ENCODE data around the gene TRPV4.

The TRPV4 gene

GRCh38 chr12:109739747-109740693 lies 93.2 kb downstream of the TRPV4 start:
- no peaks in the 10 kb centered on the region for H3K9me3 ChIP-seq (ENCODE audit: control insufficient read depth, insufficient read depth, low read length)
- H3K4me3 ChIP-seq (ENCODE audit: low read length): no peak overlapping the region
- H3K4me1 ChIP-seq (ENCODE audit: control insufficient read depth, insufficient read depth, low read length): 0 out of 2 replicates have a peak, but pooled peaks cover 2% of the 10 kb centered on the region
- no CpG with 5 or more reads among the region's 18 CpGs for WGBS (ENCODE audit: insufficient coverage, insufficient read length)
- H3K36me3 ChIP-seq (ENCODE audit: control insufficient read depth, insufficient read depth, low read length): no peaks in the 10 kb centered on the region; the same call in 1 of the 2 replicates
- H3K27ac ChIP-seq (ENCODE audit: low read length): no peak overlapping the region
- DNase-seq (ENCODE audit: low read depth, low spot score): peak; percentile 41
- no peaks in the 10 kb centered on the region for H3K27me3 ChIP-seq (ENCODE audit: control insufficient read depth, insufficient read depth, low read length)

DNA sequence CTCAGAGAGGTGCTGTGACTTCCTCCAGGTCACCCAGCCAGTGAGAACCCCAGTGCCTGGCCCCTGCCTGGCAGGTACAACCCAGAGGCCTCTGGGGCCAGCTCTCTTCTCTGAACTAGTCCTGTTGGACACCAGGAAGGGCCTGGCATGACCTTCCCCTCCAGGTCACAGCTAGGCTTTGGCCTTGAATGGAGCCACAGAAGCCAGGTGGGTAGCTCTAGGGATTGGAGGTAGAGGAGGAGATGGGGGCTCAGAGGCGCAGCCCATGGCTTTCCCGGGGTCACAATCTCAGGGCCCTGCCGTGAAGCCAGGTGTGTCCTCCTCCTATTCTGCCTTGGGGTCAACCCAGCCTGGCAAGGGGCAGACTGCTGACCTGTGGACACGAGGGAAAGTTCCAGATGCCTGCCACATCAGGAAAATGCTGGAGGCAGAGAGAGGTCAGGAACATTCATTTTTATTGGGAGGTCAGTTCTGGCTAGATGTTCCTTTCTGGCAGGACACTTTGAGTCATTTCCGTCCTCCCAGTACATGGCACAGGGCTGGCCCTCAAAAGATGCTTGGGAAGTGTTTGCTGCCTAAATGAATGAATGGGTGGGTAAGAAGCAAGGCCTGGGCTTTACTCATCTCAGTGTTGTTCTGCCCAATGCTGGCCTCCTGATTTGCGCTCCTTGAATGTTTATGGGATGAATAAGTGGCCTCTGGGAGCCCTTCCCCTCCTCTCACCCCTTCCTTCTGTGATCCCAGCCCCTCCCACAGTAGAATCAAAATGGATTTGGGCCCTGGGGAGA lies 94.1 kb downstream of the TRPV4 start:
- 0 out of 2 replicates have a peak, but pooled peaks cover 2% of the 10 kb centered on the region for H3K4me1 ChIP-seq (ENCODE audit: control insufficient read depth, insufficient read depth, low read length)
- WGBS (ENCODE audit: insufficient coverage, insufficient read length): no CpG with 5 or more reads among the region's 6 CpGs
- no peaks in the 10 kb centered on the region; the same call in 1 of the 2 replicates for H3K36me3 ChIP-seq (ENCODE audit: control insufficient read depth, insufficient read depth, low read length)
- H3K27ac ChIP-seq (ENCODE audit: low read length): no peak overlapping the region
- no peak overlapping the region for H3K4me3 ChIP-seq (ENCODE audit: low read length)
- DNase-seq (ENCODE audit: low read depth, low spot score): no peak
- no peaks in the 10 kb centered on the region for H3K27me3 ChIP-seq (ENCODE audit: control insufficient read depth, insufficient read depth, low read length)
- H3K9me3 ChIP-seq (ENCODE audit: control insufficient read depth, insufficient read depth, low read length): no peaks in the 10 kb centered on the region

DNA sequence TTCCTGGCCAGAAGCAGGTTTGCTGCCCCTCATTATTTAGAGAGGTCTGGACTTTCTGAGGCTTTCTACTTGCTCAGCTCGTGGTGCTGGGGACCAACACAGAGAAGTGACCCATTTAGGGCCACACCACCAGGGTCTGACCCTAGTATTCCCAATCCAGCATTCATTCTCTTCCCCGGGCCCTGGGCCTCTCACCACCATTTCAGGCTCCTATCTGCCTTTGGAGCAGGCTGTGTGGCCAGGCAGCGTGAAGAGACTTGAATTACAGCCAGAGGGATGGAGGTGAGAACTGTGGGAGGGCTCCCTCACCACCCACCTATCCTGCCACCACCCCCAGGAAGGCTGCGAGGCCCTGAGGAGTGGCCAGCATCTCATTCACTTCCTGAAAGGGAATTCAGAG lies 95.0 kb downstream of the TRPV4 start:
- no peaks in the 10 kb centered on the region for H3K9me3 ChIP-seq (ENCODE audit: control insufficient read depth, insufficient read depth, low read length)
- H3K4me3 ChIP-seq (ENCODE audit: low read length): no peak overlapping the region
- H3K27ac ChIP-seq (ENCODE audit: low read length): no peak overlapping the region
- no peaks in the 10 kb centered on the region for H3K36me3 ChIP-seq (ENCODE audit: control insufficient read depth, insufficient read depth, low read length)
- no peaks in the 10 kb centered on the region for H3K27me3 ChIP-seq (ENCODE audit: control insufficient read depth, insufficient read depth, low read length)
- no CpG with 5 or more reads among the region's 4 CpGs for WGBS (ENCODE audit: insufficient coverage, insufficient read length)
- H3K4me1 ChIP-seq (ENCODE audit: control insufficient read depth, insufficient read depth, low read length): 0 out of 2 replicates have a peak, but pooled peaks cover 2% of the 10 kb centered on the region
- no peak for DNase-seq (ENCODE audit: low read depth, low spot score)

GRCh38 chr12:109737631-109738030 lies 95.6 kb downstream of the TRPV4 start:
- no peak overlapping the region for H3K4me3 ChIP-seq (ENCODE audit: low read length)
- no peak overlapping the region for H3K27ac ChIP-seq (ENCODE audit: low read length)
- DNase-seq (ENCODE audit: low read depth, low spot score): no peak
- no peaks in the 10 kb centered on the region for H3K27me3 ChIP-seq (ENCODE audit: control insufficient read depth, insufficient read depth, low read length)
- H3K36me3 ChIP-seq (ENCODE audit: control insufficient read depth, insufficient read depth, low read length): no peaks in the 10 kb centered on the region
- no peaks in the 10 kb centered on the region for H3K9me3 ChIP-seq (ENCODE audit: control insufficient read depth, insufficient read depth, low read length)
- 0 out of 2 replicates have a peak, but pooled peaks cover 2% of the 10 kb centered on the region for H3K4me1 ChIP-seq (ENCODE audit: control insufficient read depth, insufficient read depth, low read length)
- no CpG with 5 or more reads among the region's 7 CpGs for WGBS (ENCODE audit: insufficient coverage, insufficient read length)

DNA sequence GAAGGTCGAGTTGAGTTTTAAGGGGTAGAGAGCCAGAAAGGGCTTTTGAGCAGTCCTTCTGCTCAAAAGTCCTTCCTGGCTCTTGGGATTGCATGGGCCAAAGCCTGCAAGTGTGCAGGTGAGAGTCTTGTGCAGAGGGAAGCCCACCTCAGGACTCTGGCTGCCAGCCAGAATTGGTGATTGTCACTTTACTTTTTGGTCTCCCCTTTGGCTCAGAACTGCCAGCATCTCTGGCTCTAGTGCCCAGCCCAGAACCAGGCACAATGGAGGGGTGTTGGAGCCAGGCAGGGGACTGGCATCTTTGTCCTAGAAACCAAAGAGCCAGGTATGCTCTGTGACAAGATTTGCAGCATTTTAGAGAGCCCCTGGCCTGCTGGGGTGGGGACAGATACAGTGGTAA lies 96.1 kb downstream of the TRPV4 start:
- Histone ChIP-seq H3K4me3 (ENCODE audit: low read length) (no peak overlapping the region), H3K27ac (ENCODE audit: low read length) (no peak overlapping the region), H3K27me3 (ENCODE audit: control insufficient read depth, insufficient read depth, low read length) (no peaks in the 10 kb centered on the region), H3K4me1 (ENCODE audit: control insufficient read depth, insufficient read depth, low read length) (0 out of 2 replicates have a peak, but pooled peaks cover 2% of the 10 kb centered on the region), H3K9me3 (ENCODE audit: control insufficient read depth, insufficient read depth, low read length) (no peaks in the 10 kb centered on the region), H3K36me3 (ENCODE audit: control insufficient read depth, insufficient read depth, low read length) (no peaks in the 10 kb centered on the region)
- no peak for DNase-seq (ENCODE audit: low read depth, low spot score)
- no CpG with 5 or more reads among the region's 1 CpG for WGBS (ENCODE audit: insufficient coverage, insufficient read length)

DNA sequence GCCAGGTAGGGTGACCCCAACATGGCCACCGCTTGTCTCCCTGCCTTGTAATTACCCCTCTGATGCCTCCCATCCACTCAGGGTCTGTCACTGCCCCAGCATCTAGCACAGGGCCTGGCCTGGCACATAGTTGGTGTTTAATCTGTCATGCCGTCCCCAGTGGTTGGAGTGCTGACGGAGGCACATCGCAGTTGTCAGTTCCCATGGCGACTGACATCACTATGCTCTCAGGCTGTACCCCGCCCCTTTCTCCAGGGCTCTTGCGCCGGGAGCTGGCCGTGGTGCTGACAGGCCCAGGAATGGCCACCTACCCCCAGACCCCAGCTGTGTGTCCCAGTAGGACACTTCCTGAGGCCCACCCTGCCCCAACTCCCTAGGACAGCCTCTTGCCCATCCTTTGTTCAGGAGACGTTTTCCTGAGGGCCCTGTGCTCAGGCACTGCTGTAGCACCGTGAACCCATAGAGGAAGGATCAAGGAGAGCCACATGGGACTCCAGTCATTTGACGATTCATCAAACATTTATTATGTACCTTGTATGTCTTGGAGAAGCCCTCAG lies 96.6 kb downstream of the TRPV4 start:
- H3K4me1 ChIP-seq (ENCODE audit: control insufficient read depth, insufficient read depth, low read length): 0 out of 2 replicates have a peak, but pooled peaks cover 2% of the 10 kb centered on the region
- no CpG with 5 or more reads among the region's 12 CpGs for WGBS (ENCODE audit: insufficient coverage, insufficient read length)
- no peak overlapping the region for H3K4me3 ChIP-seq (ENCODE audit: low read length)
- no peaks in the 10 kb centered on the region for H3K36me3 ChIP-seq (ENCODE audit: control insufficient read depth, insufficient read depth, low read length)
- peak; percentile 47 for DNase-seq (ENCODE audit: low read depth, low spot score)
- no peaks in the 10 kb centered on the region for H3K27me3 ChIP-seq (ENCODE audit: control insufficient read depth, insufficient read depth, low read length)
- H3K9me3 ChIP-seq (ENCODE audit: control insufficient read depth, insufficient read depth, low read length): no peaks in the 10 kb centered on the region
- no peak overlapping the region for H3K27ac ChIP-seq (ENCODE audit: low read length)

- H3K27ac ChIP-seq (ENCODE audit: low read length): no peak overlapping the region
- no peak for DNase-seq (ENCODE audit: low read depth, low spot score)
Observed at GRCh38 chr12:109735825-109736551, 97.2 kb downstream of the TRPV4 start.

DNA sequence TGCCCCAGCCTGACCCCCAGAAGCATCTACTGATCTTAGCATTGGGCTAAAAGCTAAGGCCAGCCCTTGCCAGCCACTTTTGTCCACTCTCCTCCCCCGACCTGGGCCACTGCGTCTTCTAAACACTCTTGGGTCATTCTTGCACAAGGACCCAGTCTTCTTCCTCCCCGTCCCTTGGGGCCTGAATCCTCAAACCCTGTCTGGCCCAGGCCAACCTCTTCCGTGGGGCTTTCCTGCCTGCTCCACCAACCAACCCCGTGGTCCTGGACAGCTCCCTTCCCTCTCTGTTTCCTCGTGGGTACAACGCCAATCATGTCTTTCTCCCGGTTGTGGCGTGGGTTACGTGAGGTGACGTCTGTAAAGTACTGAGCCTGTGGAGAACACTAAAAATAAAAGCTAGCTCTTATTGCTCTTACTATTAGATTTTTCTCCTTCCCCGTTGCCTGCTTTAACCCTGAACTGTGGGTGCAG lies 98.1 kb downstream of the TRPV4 start:
- Histone ChIP-seq H3K9me3 (ENCODE audit: control insufficient read depth, insufficient read depth, low read length) (no peaks in the 10 kb centered on the region), H3K36me3 (ENCODE audit: control insufficient read depth, insufficient read depth, low read length) (no peaks in the 10 kb centered on the region), H3K27me3 (ENCODE audit: control insufficient read depth, insufficient read depth, low read length) (no peaks in the 10 kb centered on the region), H3K4me1 (ENCODE audit: control insufficient read depth, insufficient read depth, low read length) (0 out of 2 replicates have a peak, but pooled peaks cover 2% of the 10 kb centered on the region), H3K4me3 (ENCODE audit: low read length) (no peak overlapping the region), H3K27ac (ENCODE audit: low read length) (no peak overlapping the region)
- no peak for DNase-seq (ENCODE audit: low read depth, low spot score)
- no CpG with 5 or more reads among the region's 12 CpGs for WGBS (ENCODE audit: insufficient coverage, insufficient read length)

More at GRCh38 chr12:109735825-109736551, 97.2 kb downstream of the TRPV4 start:
- Histone ChIP-seq H3K36me3 (ENCODE audit: control insufficient read depth, insufficient read depth, low read length) (no peaks in the 10 kb centered on the region), H3K4me3 (ENCODE audit: low read length) (no peak overlapping the region), H3K27me3 (ENCODE audit: control insufficient read depth, insufficient read depth, low read length) (no peaks in the 10 kb centered on the region), H3K9me3 (ENCODE audit: control insufficient read depth, insufficient read depth, low read length) (no peaks in the 10 kb centered on the region), H3K4me1 (ENCODE audit: control insufficient read depth, insufficient read depth, low read length) (0 out of 2 replicates have a peak, but pooled peaks cover 2% of the 10 kb centered on the region)
- no CpG with 5 or more reads among the region's 9 CpGs for WGBS (ENCODE audit: insufficient coverage, insufficient read length)

DNA sequence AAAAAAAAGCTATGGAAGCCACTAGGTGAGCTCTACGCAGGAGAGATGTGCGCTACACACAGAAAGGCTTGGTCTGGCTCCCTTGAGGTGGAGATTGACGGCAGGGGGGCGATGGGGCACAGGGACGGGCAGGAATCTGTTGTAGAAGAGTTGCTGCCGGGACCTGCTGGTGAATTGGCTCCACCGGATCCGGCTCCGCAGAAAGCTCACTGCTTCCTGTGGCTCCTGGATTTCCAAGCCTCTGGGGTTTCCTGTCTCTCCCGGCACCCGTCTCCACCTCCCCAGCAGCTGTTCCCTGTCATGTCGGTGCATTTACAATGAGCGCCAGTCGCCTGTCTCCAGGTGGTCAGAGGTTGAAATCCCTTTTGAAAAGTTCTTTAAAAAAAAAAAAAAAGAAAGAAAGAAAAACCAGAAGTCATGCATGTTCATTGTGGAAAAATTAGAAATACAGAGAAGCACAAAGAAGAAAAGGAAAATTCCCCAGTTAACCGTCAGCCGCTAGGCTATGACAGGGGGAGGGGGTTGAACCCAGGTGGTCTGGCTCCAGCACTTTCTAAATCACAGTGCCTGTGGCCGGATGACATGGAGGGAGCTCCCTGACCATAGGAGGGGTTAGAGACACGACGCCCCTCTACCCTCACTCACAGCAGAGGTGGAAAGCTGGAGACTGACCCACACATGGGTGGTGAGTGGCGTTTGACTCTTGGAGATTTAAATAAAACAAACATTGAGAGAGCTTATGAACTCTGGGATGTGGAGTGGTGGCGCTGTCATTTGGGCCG lies 98.8 kb downstream of the TRPV4 start:
- WGBS (ENCODE audit: insufficient coverage, insufficient read length): no CpG with 5 or more reads among the region's 22 CpGs
- Histone ChIP-seq H3K27ac (ENCODE audit: low read length) (no peak overlapping the region), H3K27me3 (ENCODE audit: control insufficient read depth, insufficient read depth, low read length) (no peaks in the 10 kb centered on the region), H3K9me3 (ENCODE audit: control insufficient read depth, insufficient read depth, low read length) (no peaks in the 10 kb centered on the region), H3K4me3 (ENCODE audit: low read length) (no peak overlapping the region), H3K36me3 (ENCODE audit: control insufficient read depth, insufficient read depth, low read length) (no peaks in the 10 kb centered on the region), H3K4me1 (ENCODE audit: control insufficient read depth, insufficient read depth, low read length) (no peaks in the 10 kb centered on the region)
- DNase-seq (ENCODE audit: low read depth, low spot score): no peak
